ENCODE data around the gene AGK. TPM values are rescaled to one million over a fixed set of nuclear protein-coding genes. Genes with fewer than 3 reads are reported as not detected.
"Not testable (repeated sequence)": the region's sequence is repeated elsewhere in the genome, so short reads cannot be mapped to it uniquely, and the experiment has no call there.

AGK gene
- total RNA-seq, 1 donor from 2014 or later = 32.7 TPM

GRCh38 chr7:141630621-141631020 is 79.4 kb downstream of the AGK start:
- no peak for DNase-seq (ENCODE audit: low spot score)
- intact Hi-C loops (cut with DNase I) = no loop called here

- no peak for DNase-seq (ENCODE audit: low spot score)
- intact Hi-C loops (cut with DNase I) = no loop called here
These were observed 80.3 kb downstream of the AGK start for GRCh38 chr7:141631525-141631924.

GRCh38 chr7:141634065-141634464 is 82.9 kb downstream of the AGK start:
- intact Hi-C loops (cut with DNase I) = no loop called here
- no peak for DNase-seq (ENCODE audit: low spot score)

GRCh38 chr7:141636053-141636452 is 84.8 kb downstream of the AGK start:
- intact Hi-C loops (cut with DNase I) = no loop called here
- DNase-seq (ENCODE audit: low spot score) = no peak

GRCh38 chr7:141640239-141640840 is 89.1 kb downstream of the AGK start:
- intact Hi-C loops (cut with DNase I) = loop anchor here (5.0 to 10.0 kb wide), 2 partner anchors 88 to 826 kb away; partner anchors contain the start of gene AGK
- no peak for DNase-seq (ENCODE audit: low spot score)

GRCh38 chr7:141641876-141642275 is 90.7 kb downstream of the AGK start:
- intact Hi-C loops (cut with DNase I) = loop anchor here (5.0 to 10.0 kb wide), 2 partner anchors 90 to 827 kb away; partner anchors contain the start of gene AGK
- no peak for DNase-seq (ENCODE audit: low spot score)

GRCh38 chr7:141645188-141645587 is 94.0 kb downstream of the AGK start:
- no peak for DNase-seq (ENCODE audit: low spot score)
- intact Hi-C loops (cut with DNase I) = loop anchor here (10.0 kb wide), 1 partner anchor 830 kb away; no protein-coding TSS in a partner anchor

GRCh38 chr7:141646826-141647480 is 95.7 kb downstream of the AGK start:
- intact Hi-C loops (cut with DNase I) = loop anchor here (10.0 kb wide), 1 partner anchor 832 kb away; no protein-coding TSS in a partner anchor
- DNase-seq (ENCODE audit: low spot score) = no peak

- not testable (repeated sequence) for DNase-seq (ENCODE audit: low spot score)
These were observed 96.5 kb downstream of the AGK start for GRCh38 chr7:141647701-141648100.

GRCh38 chr7:141648276-141649114 is 97.3 kb downstream of the AGK start:
- intact Hi-C loops (cut with DNase I) = loop anchor here (10.0 kb wide), 1 partner anchor 834 kb away; no protein-coding TSS in a partner anchor
- no peak for DNase-seq (ENCODE audit: low spot score)

More at GRCh38 chr7:141647701-141648100, 96.5 kb downstream of the AGK start:
- intact Hi-C loops (cut with DNase I) = loop anchor here (10.0 kb wide), 1 partner anchor 833 kb away; no protein-coding TSS in a partner anchor

GRCh38 chr7:141649137-141649864 is 98.1 kb downstream of the AGK start:
- no peak for DNase-seq (ENCODE audit: low spot score)
- intact Hi-C loops (cut with DNase I) = loop anchor here (10.0 kb wide), 1 partner anchor 834 kb away; no protein-coding TSS in a partner anchor

GRCh38 chr7:141649865-141650634 is 98.8 kb downstream of the AGK start:
- intact Hi-C loops (cut with DNase I) = loop anchor here (5.0 to 10.0 kb wide), 2 partner anchors 87 to 835 kb away; partner anchors contain the start of gene SSBP1

GRCh38 chr7:141651417-141651816 is 100.2 kb downstream of the AGK start:
- intact Hi-C loops (cut with DNase I) = loop anchor here (5.0 kb wide), 1 partner anchor 86 kb away; the partner anchor contains the start of gene SSBP1
- no peak for DNase-seq (ENCODE audit: low spot score)

More at GRCh38 chr7:141649865-141650634, 98.8 kb downstream of the AGK start:
- no peak for DNase-seq (ENCODE audit: low spot score)

- intact Hi-C loops (cut with DNase I) = loop anchor here (5.0 kb wide), 1 partner anchor 85 kb away; the partner anchor contains the start of gene SSBP1
These were observed 101.5 kb downstream of the AGK start for GRCh38 chr7:141652691-141653090.

GRCh38 chr7:141654551-141654950 is 103.3 kb downstream of the AGK start:
- no peak for DNase-seq (ENCODE audit: low spot score)
- intact Hi-C loops (cut with DNase I) = loop anchor here (5.0 kb wide), 1 partner anchor 83 kb away; the partner anchor contains the start of gene SSBP1

More at GRCh38 chr7:141652691-141653090, 101.5 kb downstream of the AGK start:
- DNase-seq (ENCODE audit: low spot score) = no peak

GRCh38 chr7:141659501-141659900 is 108.3 kb downstream of the AGK start:
- no peak for DNase-seq (ENCODE audit: low spot score)
- intact Hi-C loops (cut with DNase I) = no loop called here

GRCh38 chr7:141660259-141660658 is 109.0 kb downstream of the AGK start:
- intact Hi-C loops (cut with DNase I) = no loop called here
- no peak for DNase-seq (ENCODE audit: low spot score)

All from cardiac septum (tissue), 1 donor.